RWPE2 (cell line): ENCODE results near the gene KIF27.

Source experiments
- ATAC-seq: fragments of 200-7000 bp; cut with Tn5 transposase; 3 replicates; pipeline ENCODE4 v1.9.1; 2021; ENCODE audit warnings: low read depth
- DNase-seq: peaks from one replicate; pipeline ENCODE4 v3.0.0-alpha.2; 2020; ENCODE audit warnings: low spot score
- H3K27ac ChIP-seq: fragments of 450-650 bp; 2 replicates; pipeline ENCODE4 v1.5.1; 2017; ENCODE audit warnings: mild to moderate bottlenecking; ENCODE audit not compliant: poor library complexity, severe bottlenecking
- H3K27me3 ChIP-seq: fragments of 250-450 bp; sonication (Bioruptor Pico); 2 replicates; pipeline ENCODE4 v1.5.1; 2021; ENCODE audit warnings: mild to moderate bottlenecking, moderate library complexity; ENCODE audit not compliant: insufficient read depth, poor library complexity, severe bottlenecking
- H3K36me3 ChIP-seq: fragments of 250-450 bp; sonication (Bioruptor Pico); 2 replicates; pipeline ENCODE4 v1.5.1; 2020; ENCODE audit warnings: low read depth, mild to moderate bottlenecking, moderate library complexity
- H3K4me1 ChIP-seq: fragments of 250-450 bp; sonication (Bioruptor Pico); 2 replicates; pipeline ENCODE4 v1.5.1; 2021; ENCODE audit warnings: mild to moderate bottlenecking, moderate library complexity; ENCODE audit not compliant: insufficient read depth, poor library complexity, severe bottlenecking
- H3K4me3 ChIP-seq: fragments of 250-450 bp; sonication (Bioruptor Pico); 2 replicates; pipeline ENCODE4 v1.5.1; 2021; ENCODE audit warnings: mild to moderate bottlenecking, moderate library complexity; ENCODE audit not compliant: severe bottlenecking
- H3K9me3 ChIP-seq: fragments of 250-450 bp; sonication (Bioruptor Pico); 2 replicates; pipeline ENCODE4 v1.5.1; 2021; ENCODE audit warnings: mild to moderate bottlenecking, moderate library complexity; ENCODE audit not compliant: severe bottlenecking
- CTCF ChIP-seq: fragments of 450-650 bp; IDR thresholded peaks from one replicate; pipeline ENCODE4 v1.5.1; 2017; ENCODE audit warnings: mild to moderate bottlenecking, moderate library complexity; ENCODE audit not compliant: poor library complexity, severe bottlenecking

Gene KIF27

GRCh38 chr9:83937861-83938455 lies 16.7 kb upstream of the KIF27 start:
- no peaks in the 10 kb centered on the region for H3K9me3 ChIP-seq
- peak; percentile 84 for TF ChIP-seq CTCF
- peaks cover 29% of the 10 kb centered on the region for H3K4me1 ChIP-seq
- ATAC-seq (peak; percentile 38; the same call in 2 of the 3 replicates), DNase-seq (no peak)
- H3K4me3 ChIP-seq = no peak overlapping the region
- no peak overlapping the region for H3K27ac ChIP-seq
- H3K27me3 ChIP-seq = no peaks in the 10 kb centered on the region
- H3K36me3 ChIP-seq = peaks cover 44% of the 10 kb centered on the region

GRCh38 chr9:83936523-83936922 lies 15.3 kb upstream of the KIF27 start:
- DNase-seq = no peak
- peaks cover 36% of the 10 kb centered on the region for H3K4me1 ChIP-seq

GRCh38 chr9:83935276-83935935 lies 14.2 kb upstream of the KIF27 start:
- Histone ChIP-seq H3K27me3 (no peaks in the 10 kb centered on the region), H3K27ac (peak overlapping the region; percentile 88), H3K4me3 (no peak overlapping the region), H3K9me3 (no peaks in the 10 kb centered on the region), H3K36me3 (peaks cover 26% of the 10 kb centered on the region), H3K4me1 (peaks cover 40% of the 10 kb centered on the region)
- ATAC-seq = peak; percentile 34
- no peak for TF ChIP-seq CTCF
- DNase-seq = no peak

More at GRCh38 chr9:83936523-83936922, 15.3 kb upstream of the KIF27 start:
- no peak for ATAC-seq
- no peaks in the 10 kb centered on the region for H3K9me3 ChIP-seq
- no peak overlapping the region for H3K4me3 ChIP-seq
- H3K27me3 ChIP-seq = no peaks in the 10 kb centered on the region
- peak overlapping the region; percentile 88 for H3K27ac ChIP-seq
- TF ChIP-seq CTCF = no peak
- peaks cover 30% of the 10 kb centered on the region for H3K36me3 ChIP-seq

GRCh38 chr9:83934569-83935275 lies 13.5 kb upstream of the KIF27 start:
- no peak for TF ChIP-seq CTCF
- peaks cover 20% of the 10 kb centered on the region for H3K36me3 ChIP-seq
- H3K4me1 ChIP-seq = peaks cover 40% of the 10 kb centered on the region
- DNase-seq (no peak), ATAC-seq (peak; percentile 77)
- peak overlapping the region; percentile 88 for H3K27ac ChIP-seq
- no peak overlapping the region for H3K4me3 ChIP-seq
- no peaks in the 10 kb centered on the region for H3K27me3 ChIP-seq
- H3K9me3 ChIP-seq = no peaks in the 10 kb centered on the region
